ENCODE results near the gene CLDN7. TPM values are rescaled to one million over a fixed set of nuclear protein-coding genes. Genes with fewer than 3 reads are reported as not detected.

CLDN7 gene
- total RNA-seq, 1 donor from 2014 or later: 0.75 TPM

- no peak for DNase-seq (ENCODE audit: low spot score)
- intact Hi-C loops (cut with DNase I): no loop called here
Observed at GRCh38 chr17:7224661-7225111, 37.6 kb downstream of the CLDN7 start.

DNA sequence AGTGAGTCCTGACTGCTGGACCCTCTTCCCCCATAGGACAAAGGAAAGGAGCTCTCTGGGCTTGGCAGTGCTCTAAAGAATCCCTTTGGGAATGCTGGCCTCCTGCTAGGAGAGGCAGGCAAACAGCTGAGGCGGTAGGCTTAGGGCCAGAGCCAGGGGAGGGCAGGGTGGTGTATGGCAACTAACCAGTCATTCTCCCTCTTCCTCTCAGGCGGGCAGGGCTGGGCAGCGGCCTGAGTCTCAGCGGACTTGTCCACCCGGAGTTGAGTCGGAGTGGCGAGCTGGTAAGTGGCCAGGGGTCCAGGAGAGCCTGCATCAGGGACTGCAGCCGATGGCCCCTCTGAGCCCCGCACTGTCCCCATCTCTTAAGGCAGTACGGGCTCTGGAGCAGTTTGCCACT is 38.2 kb downstream of the CLDN7 start:
- intact Hi-C loops (cut with DNase I): no loop called here
- DNase-seq (ENCODE audit: low spot score): no peak

- no peak for DNase-seq (ENCODE audit: low spot score)
- intact Hi-C loops (cut with DNase I): no loop called here
Observed at GRCh38 chr17:7223375-7223774, 38.9 kb downstream of the CLDN7 start.

DNA sequence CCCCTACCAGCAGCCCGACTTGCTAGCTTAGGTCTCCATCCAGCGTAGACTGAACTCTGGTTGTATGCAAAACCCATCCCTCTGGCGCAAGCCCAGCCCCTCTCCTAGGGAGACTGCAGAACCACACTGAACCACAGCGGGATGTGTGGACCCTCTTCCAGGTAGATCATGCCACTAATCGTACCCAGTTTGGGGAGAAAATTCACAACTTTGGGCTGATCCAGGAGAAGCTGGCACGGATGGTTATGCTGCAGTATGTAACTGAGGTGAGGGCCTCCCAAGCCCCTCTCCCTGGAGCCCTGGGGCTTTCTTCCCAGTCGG is 39.3 kb downstream of the CLDN7 start:
- no peak for DNase-seq (ENCODE audit: low spot score)
- intact Hi-C loops (cut with DNase I): no loop called here

DNA sequence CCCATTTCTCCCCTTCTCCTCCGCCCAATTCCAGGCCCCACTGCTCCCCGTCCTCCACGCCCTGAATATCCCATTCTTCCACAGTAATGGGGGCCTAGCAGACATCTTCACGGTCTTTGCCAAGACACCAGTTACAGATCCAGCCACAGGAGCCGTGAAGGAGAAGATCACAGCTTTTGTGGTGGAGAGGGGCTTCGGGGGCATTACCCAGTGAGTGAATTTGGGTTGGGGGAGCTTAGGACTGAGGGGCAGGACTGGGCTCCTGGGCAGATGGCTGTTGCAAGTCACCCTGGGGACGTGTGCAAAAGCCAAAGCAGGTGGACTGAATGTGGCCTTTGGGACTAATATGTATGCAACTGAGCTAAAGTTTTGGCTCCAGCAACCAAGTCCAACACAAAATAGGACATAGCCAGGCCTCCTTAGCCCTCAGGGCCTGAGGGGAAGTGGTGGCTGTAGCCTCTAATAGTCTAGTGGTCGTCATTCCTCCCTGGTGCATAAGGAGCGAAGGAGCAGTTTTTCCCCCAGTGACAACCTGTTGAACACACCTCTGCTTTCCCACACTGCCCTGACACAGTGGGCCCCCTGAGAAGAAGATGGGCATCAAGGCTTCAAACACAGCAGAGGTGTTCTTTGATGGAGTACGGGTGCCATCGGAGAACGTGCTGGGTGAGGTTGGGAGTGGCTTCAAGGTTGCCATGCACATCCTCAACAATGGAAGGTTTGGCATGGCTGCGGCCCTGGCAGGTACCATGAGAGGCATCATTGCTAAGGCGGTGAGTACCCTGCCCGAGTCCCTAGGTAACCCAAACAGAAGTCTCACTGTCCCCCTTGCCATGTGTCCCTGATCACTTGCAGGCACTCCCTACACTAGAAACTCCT is 39.9 kb downstream of the CLDN7 start:
- intact Hi-C loops (cut with DNase I): no loop called here
- DNase-seq (ENCODE audit: low spot score): no peak

DNA sequence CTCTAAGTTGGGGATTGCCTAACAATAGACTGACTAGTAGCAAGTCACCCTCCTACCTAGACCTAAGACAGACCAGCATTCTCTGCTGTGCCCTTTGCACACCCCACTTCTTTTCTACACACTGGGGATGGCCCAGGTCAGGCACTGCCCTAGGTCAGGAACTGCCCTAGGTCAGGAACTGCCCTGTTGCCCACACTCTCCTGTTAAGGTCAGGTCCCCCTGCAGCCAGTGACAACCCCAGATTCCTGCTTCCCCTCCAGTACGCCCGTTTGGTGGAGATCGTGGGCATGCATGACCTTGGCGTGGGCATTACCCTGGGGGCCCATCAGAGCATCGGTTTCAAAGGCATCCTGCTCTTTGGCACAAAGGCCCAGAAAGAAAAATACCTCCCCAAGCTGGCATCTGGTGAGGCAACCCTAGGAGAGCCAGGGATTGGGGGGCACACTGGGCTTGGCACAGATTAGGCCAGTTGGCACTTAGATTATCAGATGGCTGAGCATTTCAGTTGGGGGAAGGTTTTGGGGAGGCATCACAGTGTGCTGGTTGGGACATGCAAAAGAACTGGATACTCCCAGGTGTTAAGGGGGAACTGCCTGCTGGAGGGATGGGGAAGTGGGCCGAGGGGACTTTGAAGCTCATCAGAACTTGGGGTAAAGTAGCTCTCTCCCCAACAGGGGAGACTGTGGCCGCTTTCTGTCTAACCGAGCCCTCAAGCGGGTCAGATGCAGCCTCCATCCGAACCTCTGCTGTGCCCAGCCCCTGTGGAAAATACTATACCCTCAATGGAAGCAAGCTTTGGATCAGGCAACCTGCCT is 40.8 kb downstream of the CLDN7 start:
- intact Hi-C loops (cut with DNase I): loop anchor here (2.0 kb wide), 1 partner anchor 17 kb away; the partner anchor contains the start of gene PHF23
- DNase-seq (ENCODE audit: low spot score): no peak

- peak; percentile 84 for DNase-seq (ENCODE audit: low spot score)
- intact Hi-C loops (cut with DNase I): loop anchor here (2.0 kb wide), 1 partner anchor 18 kb away; the partner anchor contains the start of gene PHF23
Observed at GRCh38 chr17:7220593-7221277, 41.5 kb downstream of the CLDN7 start.

GRCh38 chr17:7219812-7220592 is 42.3 kb downstream of the CLDN7 start, which contains the start of the genes ACADVL and DLG4:
Gene ACADVL (plus strand): TSS chr17:7219938. CDS start chr17:7219985, 47 bp downstream.
Gene DLG4 (minus strand): TSS chr17:7219836.
- peak; percentile 96 for DNase-seq (ENCODE audit: low spot score)
- intact Hi-C loops (cut with DNase I): loop anchor here (2.0 kb wide), 1 partner anchor 19 kb away; the partner anchor contains the start of gene PHF23

GRCh38 chr17:7219229-7219811 is 43.0 kb downstream of the CLDN7 start:
- intact Hi-C loops (cut with DNase I): no loop called here

DNA sequence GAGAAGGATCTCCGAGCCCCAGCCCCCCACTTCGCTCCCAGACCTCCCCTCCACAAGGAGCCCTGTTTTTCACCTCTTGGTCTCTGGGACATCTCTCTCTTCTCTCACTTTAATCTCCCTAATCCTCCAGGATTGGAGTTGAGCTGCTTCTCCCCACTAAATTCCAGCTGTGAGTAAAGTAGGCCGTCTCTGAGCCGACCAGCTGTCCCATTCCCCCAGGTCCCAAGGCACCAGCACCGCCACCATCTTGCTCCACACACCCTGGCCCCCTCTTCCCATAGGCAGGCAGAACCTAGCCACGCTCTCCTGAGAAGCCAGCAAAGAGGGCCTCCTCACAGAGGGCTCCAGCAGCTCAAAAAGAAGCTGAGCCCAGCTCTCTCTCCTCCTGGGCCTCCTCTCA is 43.5 kb downstream of the CLDN7 start:
- DNase-seq (ENCODE audit: low spot score): no peak
- intact Hi-C loops (cut with DNase I): no loop called here

More at GRCh38 chr17:7219229-7219811, 43.0 kb downstream of the CLDN7 start:
- no peak for DNase-seq (ENCODE audit: low spot score)

GRCh38 chr17:7218166-7218565 is 44.1 kb downstream of the CLDN7 start:
- intact Hi-C loops (cut with DNase I): no loop called here
- DNase-seq (ENCODE audit: low spot score): no peak

DNA sequence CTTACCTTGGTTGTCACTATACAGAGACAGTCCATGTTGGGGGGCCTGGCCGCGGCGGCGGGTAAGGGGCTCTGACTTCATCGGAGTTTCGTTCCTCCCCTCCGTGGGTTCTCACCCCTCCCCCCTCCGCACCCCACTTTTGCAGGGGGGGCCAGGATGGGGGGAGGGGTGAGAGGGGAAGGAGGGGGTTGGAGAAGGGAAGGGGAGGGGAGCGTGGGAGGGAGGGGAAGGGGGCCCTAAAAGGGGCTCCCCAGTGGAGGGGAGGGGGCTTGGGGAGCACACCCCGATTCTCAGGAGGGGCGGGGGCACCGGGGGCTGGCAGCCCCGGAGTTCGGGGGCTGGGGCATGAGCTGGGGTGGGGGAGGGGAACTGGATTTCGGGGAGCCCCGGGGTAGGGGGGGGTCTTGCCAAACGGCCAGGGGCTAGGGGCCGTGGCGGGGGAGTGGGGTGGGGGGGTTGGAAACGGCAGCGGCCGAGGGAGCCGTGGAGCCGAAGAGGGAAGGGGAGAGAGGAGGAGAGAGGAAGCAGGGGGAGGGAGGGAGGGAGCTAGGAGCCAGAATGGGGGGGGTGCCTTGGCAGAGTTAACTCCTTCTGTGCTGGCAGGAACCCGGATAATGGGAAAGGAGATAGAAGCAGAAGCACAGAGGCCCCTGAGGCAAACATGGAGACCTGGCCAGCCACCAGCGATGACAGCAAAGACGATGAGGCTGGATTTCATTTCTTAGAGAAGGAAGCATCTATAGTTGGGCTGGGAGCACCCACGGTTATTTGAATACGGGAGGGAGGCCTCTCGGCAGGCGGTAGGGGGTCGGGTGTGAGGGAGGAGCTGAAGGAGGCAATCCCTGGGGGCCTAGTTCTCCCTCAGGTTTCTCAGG is 44.9 kb downstream of the CLDN7 start:
- peak; percentile 78 for DNase-seq (ENCODE audit: low spot score)
- intact Hi-C loops (cut with DNase I): no loop called here

- intact Hi-C loops (cut with DNase I): no loop called here
- DNase-seq (ENCODE audit: low spot score): no peak
Observed at GRCh38 chr17:7216242-7217112, 45.8 kb downstream of the CLDN7 start.

DNA sequence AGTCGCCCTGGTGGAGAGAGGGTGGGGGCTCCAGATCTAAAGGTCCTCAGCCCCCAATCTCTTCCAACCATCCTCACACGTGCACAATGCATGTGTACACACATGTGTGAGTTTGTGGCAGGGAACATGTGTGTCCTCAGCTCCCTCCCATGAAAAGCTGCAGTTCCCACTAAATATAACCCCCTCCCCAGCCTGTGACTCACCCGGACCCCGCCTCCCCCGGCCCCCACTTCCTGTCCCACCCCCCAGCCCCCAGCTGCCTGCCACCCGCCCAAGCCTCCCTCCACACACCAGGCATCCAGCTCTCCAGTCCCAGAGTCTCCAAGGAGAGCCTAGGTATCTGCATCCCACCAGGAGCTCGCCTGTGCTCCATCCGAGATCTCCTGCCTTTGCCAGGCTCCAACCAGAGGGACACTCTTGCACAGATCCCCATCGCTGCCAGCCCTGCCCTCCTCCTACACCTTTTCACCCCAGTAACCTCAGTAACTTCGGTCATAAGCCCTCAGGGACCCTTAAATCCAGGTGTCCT is 46.6 kb downstream of the CLDN7 start:
- no peak for DNase-seq (ENCODE audit: low spot score)
- intact Hi-C loops (cut with DNase I): no loop called here

GRCh38 chr17:7215136-7215638 is 47.1 kb downstream of the CLDN7 start:
- intact Hi-C loops (cut with DNase I): no loop called here
- no peak for DNase-seq (ENCODE audit: low spot score)
